ENCODE data around the gene BMPR1B.
A peak's percentile ranks its signal among the peaks of the same experiment; 100 is the strongest.

BMPR1B gene

DNA sequence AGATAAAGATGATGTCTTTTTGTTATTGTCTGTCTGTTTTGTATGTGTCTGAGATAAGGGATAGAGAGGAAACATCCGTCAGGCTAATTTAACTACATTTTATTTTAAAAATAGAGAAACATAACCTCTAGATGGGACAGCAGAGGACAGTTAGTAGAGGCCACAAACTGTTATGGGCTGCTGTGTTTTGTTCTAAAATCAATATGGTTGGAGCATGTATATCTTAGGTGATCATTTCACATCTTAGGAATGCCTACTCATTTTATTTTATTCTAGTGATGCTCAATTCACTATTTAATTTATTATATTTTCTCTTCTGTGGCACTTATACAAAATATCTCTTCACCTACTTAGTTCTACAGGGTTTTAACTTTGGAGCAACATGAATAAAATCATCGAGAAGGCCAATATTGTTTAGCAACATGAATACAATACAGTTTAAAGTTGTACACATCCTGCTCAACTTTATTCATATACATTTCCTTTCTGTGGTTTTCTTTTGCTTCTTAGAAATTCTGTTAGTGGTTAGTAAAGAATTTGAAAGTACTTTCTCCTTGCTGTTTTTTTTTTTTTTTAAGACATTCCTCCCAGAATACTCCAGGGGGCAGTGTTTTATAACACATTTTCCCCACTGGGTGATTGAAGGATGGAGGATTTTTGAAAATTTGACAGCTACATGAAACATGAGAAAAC is 398.1 kb downstream of the BMPR1B start:
- no peaks in the 10 kb centered on the region for H4K20me1 ChIP-seq (ENCODE audit: insufficient read depth, low read length)
- TF ChIP-seq, protein P1, sequence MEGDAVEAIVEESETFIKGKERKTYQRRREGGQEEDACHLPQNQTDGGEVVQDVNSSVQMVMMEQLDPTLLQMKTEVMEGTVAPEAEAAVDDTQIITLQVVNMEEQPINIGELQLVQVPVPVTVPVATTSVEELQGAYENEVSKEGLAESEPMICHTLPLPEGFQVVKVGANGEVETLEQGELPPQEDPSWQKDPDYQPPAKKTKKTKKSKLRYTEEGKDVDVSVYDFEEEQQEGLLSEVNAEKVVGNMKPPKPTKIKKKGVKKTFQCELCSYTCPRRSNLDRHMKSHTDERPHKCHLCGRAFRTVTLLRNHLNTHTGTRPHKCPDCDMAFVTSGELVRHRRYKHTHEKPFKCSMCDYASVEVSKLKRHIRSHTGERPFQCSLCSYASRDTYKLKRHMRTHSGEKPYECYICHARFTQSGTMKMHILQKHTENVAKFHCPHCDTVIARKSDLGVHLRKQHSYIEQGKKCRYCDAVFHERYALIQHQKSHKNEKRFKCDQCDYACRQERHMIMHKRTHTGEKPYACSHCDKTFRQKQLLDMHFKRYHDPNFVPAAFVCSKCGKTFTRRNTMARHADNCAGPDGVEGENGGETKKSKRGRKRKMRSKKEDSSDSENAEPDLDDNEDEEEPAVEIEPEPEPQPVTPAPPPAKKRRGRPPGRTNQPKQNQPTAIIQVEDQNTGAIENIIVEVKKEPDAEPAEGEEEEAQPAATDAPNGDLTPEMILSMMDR (IDR thresholded peaks at IDR 0.05; ENCODE audit: low read length): peak; percentile 38
- TF ChIP-seq EZH2phosphoT487 (IDR thresholded peaks at IDR 0.05; ENCODE audit: low read length): no peak
- peaks cover 6% of the 10 kb centered on the region; the same call in 1 of the 2 replicates for H3K27me3 ChIP-seq (replicated peaks; ENCODE audit: insufficient read depth, low read length)
- H3K4me1 ChIP-seq (ENCODE audit: low read length): no peaks in the 10 kb centered on the region
- H3K9ac ChIP-seq (ENCODE audit: low read length): no peak overlapping the region
- no peaks in the 10 kb centered on the region for H3K9me3 ChIP-seq (replicated peaks; ENCODE audit: insufficient read depth, low read length)
- H3K79me2 ChIP-seq (ENCODE audit: low read length): no peaks in the 10 kb centered on the region
- peak; percentile 42 for DNase-seq
- H2AFZ ChIP-seq (ENCODE audit: low read length): no peak overlapping the region
- no peaks in the 10 kb centered on the region for H3K9me2 ChIP-seq (replicated peaks; ENCODE audit: insufficient read depth, low read length)
- H3K4me2 ChIP-seq (ENCODE audit: low read depth, low read length): no peak overlapping the region
- no peaks in the 10 kb centered on the region for H3F3A ChIP-seq (ENCODE audit: insufficient read depth, low read length)
- H3K36me3 ChIP-seq (replicated peaks; ENCODE audit: insufficient read depth, low read length): no peaks in the 10 kb centered on the region
- H3K4me3 ChIP-seq (ENCODE audit: low read length): no peak overlapping the region
- H3K27ac ChIP-seq (ENCODE audit: low read length): no peak overlapping the region

DNA sequence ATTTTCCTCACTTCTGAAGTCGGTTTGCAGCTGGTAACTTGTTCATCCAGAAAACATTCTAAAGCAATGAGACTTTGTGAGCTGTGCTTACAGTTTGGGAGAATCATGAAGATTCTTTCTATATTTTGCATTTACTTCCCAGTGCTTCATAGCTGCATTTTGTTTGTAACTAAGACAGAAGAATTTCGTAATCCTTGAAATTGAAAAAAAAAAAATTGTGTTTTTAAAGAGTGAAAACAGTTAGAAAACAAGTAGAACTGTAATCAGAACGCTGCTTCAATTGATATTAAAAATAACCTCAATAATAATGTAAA is 398.7 kb downstream of the BMPR1B start:
- TF ChIP-seq EZH2phosphoT487 (IDR thresholded peaks at IDR 0.05; ENCODE audit: low read length): no peak
- TF ChIP-seq, protein P1 (IDR thresholded peaks at IDR 0.05; ENCODE audit: low read length): no peak; the same call in 1 of the 2 replicates
- TF ChIP-seq EZH2 (optimal IDR thresholded peaks at IDR 0.05; ENCODE audit: low read depth, low read length): no peak
- Histone ChIP-seq H3K4me1 (ENCODE audit: low read length) (no peaks in the 10 kb centered on the region), H3K9ac (ENCODE audit: low read length) (no peak overlapping the region), H3F3A (ENCODE audit: insufficient read depth, low read length) (no peaks in the 10 kb centered on the region), H3K4me3 (ENCODE audit: low read length) (no peak overlapping the region), H3K36me3 (replicated peaks; ENCODE audit: insufficient read depth, low read length) (no peaks in the 10 kb centered on the region), H2AFZ (ENCODE audit: low read length) (no peak overlapping the region), H3K79me2 (ENCODE audit: low read length) (no peaks in the 10 kb centered on the region), H3K9me3 (replicated peaks; ENCODE audit: insufficient read depth, low read length) (no peaks in the 10 kb centered on the region), H3K27ac (ENCODE audit: low read length) (no peak overlapping the region), H3K27me3 (replicated peaks; ENCODE audit: insufficient read depth, low read length) (peaks cover 6% of the 10 kb centered on the region; the same call in 1 of the 2 replicates), H4K20me1 (ENCODE audit: insufficient read depth, low read length) (no peaks in the 10 kb centered on the region), H3K4me2 (ENCODE audit: low read depth, low read length) (no peak overlapping the region), H3K9me2 (replicated peaks; ENCODE audit: insufficient read depth, low read length) (no peaks in the 10 kb centered on the region)
- no peak for DNase-seq

DNA sequence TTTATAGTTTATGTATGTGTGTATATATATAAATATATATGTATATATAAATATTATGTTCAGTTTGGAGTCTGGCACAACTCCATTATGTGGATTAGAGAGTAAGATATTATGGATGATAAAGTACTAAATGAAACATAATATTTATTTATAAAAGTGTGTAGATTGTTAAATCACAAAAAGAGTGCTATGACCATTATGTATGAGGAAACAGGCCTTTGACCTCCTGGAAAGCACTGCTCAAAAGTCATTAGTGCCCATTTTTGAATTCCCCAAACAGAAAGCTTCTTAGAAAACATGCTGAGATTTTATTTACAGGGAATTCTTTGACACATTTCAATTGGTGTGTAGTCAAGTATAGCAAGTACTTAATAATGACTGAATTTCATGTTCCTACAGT is 399.8 kb downstream of the BMPR1B start:
- H3K9me2 ChIP-seq (replicated peaks; ENCODE audit: insufficient read depth, low read length): no peaks in the 10 kb centered on the region
- H3K36me3 ChIP-seq (replicated peaks; ENCODE audit: insufficient read depth, low read length): no peaks in the 10 kb centered on the region
- H3K27ac ChIP-seq (ENCODE audit: low read length): no peak overlapping the region
- no peak overlapping the region for H2AFZ ChIP-seq (ENCODE audit: low read length)
- no peak overlapping the region for H3K4me3 ChIP-seq (ENCODE audit: low read length)
- peaks cover 6% of the 10 kb centered on the region; the same call in 1 of the 2 replicates for H3K27me3 ChIP-seq (replicated peaks; ENCODE audit: insufficient read depth, low read length)
- no peak overlapping the region for H3K9ac ChIP-seq (ENCODE audit: low read length)
- H3F3A ChIP-seq (ENCODE audit: insufficient read depth, low read length): no peaks in the 10 kb centered on the region
- no peaks in the 10 kb centered on the region for H3K79me2 ChIP-seq (ENCODE audit: low read length)
- H3K9me3 ChIP-seq (replicated peaks; ENCODE audit: insufficient read depth, low read length): no peaks in the 10 kb centered on the region
- H3K4me2 ChIP-seq (ENCODE audit: low read depth, low read length): no peak overlapping the region
- TF ChIP-seq, protein P1 (IDR thresholded peaks at IDR 0.05; ENCODE audit: low read length): no peak
- TF ChIP-seq EZH2phosphoT487 (IDR thresholded peaks at IDR 0.05; ENCODE audit: low read length) (no peak), EZH2 (optimal IDR thresholded peaks at IDR 0.05; ENCODE audit: low read depth, low read length) (no peak)
- DNase-seq: no peak
- H3K4me1 ChIP-seq (ENCODE audit: low read length): no peaks in the 10 kb centered on the region
- H4K20me1 ChIP-seq (ENCODE audit: insufficient read depth, low read length): no peaks in the 10 kb centered on the region

All from MM.1S (cell line).